ENCODE results near the gene CD101.

Gene CD101

DNA sequence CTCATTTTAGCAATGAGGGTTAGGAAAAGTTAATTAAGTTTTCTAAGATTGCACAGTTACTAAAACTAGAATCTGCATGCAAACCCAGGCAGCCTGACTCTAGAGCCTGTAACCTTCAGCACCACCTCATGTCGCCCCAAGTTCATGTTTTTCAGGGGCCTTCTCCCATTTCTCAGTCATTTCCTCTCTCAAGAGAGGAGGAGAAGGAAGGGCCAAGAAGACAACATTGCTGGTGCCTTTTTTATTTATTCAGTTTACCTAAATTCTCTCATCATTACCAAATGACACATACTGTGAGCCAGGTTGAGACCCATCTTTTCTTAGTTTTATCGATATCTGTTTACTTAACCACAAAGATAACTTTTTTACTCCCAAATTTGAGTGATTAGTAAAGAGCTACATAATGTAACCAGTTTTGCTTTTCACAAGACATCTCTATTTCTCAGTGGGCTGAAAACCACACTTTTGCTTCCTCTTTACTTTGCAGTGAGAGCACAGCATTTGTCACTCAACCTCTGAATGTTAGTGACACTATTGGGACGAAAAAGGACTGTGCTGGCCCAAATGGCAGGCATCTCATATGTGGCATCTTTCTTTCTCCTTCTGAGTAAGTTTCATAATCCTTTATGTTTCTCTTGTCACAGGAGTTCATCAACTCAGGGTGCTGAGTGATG is at the start of gene CD101:
CD101 (plus strand) TSS at position 507 of the 674 bp plus-strand sequence; CDS start at position 565, 58 bp downstream.
- TF ChIP-seq, protein P1, sequence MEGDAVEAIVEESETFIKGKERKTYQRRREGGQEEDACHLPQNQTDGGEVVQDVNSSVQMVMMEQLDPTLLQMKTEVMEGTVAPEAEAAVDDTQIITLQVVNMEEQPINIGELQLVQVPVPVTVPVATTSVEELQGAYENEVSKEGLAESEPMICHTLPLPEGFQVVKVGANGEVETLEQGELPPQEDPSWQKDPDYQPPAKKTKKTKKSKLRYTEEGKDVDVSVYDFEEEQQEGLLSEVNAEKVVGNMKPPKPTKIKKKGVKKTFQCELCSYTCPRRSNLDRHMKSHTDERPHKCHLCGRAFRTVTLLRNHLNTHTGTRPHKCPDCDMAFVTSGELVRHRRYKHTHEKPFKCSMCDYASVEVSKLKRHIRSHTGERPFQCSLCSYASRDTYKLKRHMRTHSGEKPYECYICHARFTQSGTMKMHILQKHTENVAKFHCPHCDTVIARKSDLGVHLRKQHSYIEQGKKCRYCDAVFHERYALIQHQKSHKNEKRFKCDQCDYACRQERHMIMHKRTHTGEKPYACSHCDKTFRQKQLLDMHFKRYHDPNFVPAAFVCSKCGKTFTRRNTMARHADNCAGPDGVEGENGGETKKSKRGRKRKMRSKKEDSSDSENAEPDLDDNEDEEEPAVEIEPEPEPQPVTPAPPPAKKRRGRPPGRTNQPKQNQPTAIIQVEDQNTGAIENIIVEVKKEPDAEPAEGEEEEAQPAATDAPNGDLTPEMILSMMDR (IDR thresholded peaks at IDR 0.05), result no peak
- Histone ChIP-seq H3K9me3 (no peaks in the 10 kb centered on the region), H3K36me3 (no peaks in the 10 kb centered on the region), H3K4me3 (no peak within 1 kb of the TSS), H3K4me1 (no peaks in the 10 kb centered on the region), H3K27me3 (no peaks in the 10 kb centered on the region), H3K27ac (no peak within 1 kb of the TSS)
- no peak for DNase-seq
- intact Hi-C loops (cut with DNase I; ENCODE audit: low total_unique reads), result no loop called here

DNA sequence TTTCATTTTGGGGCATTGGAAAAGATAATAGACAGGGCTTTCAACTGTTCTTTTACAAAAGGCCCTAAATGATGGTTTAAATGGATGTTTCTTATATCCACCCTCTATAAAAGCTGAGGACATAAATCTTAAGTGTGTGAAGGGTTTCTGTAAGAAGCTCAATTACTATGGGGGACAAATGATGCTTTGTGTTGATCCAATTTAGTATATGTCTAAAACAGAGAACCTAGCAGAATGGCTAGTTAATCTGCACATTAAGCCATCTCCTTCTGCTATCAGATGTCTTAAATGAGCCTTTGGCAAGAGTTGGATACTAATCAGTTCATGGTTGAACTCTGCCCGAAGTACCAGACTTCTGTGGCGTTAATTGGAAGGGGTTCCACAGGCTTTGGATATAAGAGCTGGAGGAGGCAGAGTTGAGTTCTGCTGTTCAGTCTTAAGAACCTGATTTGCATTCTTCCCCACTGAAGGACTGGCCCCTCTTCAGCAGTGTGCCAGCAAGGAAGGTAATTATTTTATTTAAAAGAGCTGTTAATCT is 48.8 kb upstream of the CD101 start:
- intact Hi-C loops (cut with DNase I; ENCODE audit: low total_unique reads), result no loop called here
- no peak overlapping the region for H3K27ac ChIP-seq
- peaks cover 0 to 7% (median 0%) of the 10 kb centered on the region in 3 donors for H3K36me3 ChIP-seq
- no peak for DNase-seq
- H3K9me3 ChIP-seq, result no peaks in the 10 kb centered on the region
- TF ChIP-seq, protein P1 (IDR thresholded peaks at IDR 0.05), result no peak
- no peak overlapping the region for H3K4me3 ChIP-seq
- no peaks in the 10 kb centered on the region for H3K27me3 ChIP-seq
- H3K4me1 ChIP-seq, result peaks cover 0 to 5% (median 0%) of the 10 kb centered on the region in 4 donors

GRCh38 chr1:116954440-116954839 is 47.1 kb upstream of the CD101 start:
- Histone ChIP-seq H3K27ac (no peak overlapping the region), H3K9me3 (no peaks in the 10 kb centered on the region), H3K4me3 (no peak overlapping the region), H3K36me3 (peaks cover 0 to 3% (median 0%) of the 10 kb centered on the region in 3 donors), H3K4me1 (peaks cover 0 to 5% (median 0%) of the 10 kb centered on the region in 4 donors), H3K27me3 (no peaks in the 10 kb centered on the region)
- TF ChIP-seq, protein P1 (IDR thresholded peaks at IDR 0.05), result no peak
- DNase-seq, result peak in 1 of 2 donors; percentile 55
- intact Hi-C loops (cut with DNase I; ENCODE audit: low total_unique reads), result no loop called here

DNA sequence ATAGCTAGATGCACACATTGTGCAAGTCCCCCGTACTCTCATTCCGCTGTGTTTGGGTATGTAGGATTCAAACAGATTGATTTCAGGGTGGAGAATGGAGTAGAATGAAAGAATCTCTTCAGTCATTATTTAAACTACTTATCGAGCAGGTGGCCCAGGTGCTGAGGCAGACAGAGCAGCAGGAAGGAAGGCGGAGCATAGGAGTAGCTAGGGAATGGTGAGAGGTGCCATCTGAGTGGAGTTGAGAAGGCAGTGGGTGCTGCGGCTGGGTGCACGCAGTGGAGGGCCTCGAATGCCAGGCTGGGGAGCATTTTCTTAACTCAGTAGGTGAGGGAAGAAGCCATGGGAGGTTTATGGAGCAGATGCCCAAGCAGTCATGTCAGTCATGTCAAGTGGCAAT is 45.2 kb upstream of the CD101 start:
- no peak for DNase-seq
- no peaks in the 10 kb centered on the region for H3K9me3 ChIP-seq
- peaks cover 0 to 2% (median 0%) of the 10 kb centered on the region in 3 donors for H3K36me3 ChIP-seq
- no peaks in the 10 kb centered on the region for H3K27me3 ChIP-seq
- H3K4me1 ChIP-seq, result no peaks in the 10 kb centered on the region
- H3K27ac ChIP-seq, result no peak overlapping the region
- TF ChIP-seq, protein P1 (IDR thresholded peaks at IDR 0.05), result no peak
- intact Hi-C loops (cut with DNase I; ENCODE audit: low total_unique reads), result no loop called here
- H3K4me3 ChIP-seq, result no peak overlapping the region

DNA sequence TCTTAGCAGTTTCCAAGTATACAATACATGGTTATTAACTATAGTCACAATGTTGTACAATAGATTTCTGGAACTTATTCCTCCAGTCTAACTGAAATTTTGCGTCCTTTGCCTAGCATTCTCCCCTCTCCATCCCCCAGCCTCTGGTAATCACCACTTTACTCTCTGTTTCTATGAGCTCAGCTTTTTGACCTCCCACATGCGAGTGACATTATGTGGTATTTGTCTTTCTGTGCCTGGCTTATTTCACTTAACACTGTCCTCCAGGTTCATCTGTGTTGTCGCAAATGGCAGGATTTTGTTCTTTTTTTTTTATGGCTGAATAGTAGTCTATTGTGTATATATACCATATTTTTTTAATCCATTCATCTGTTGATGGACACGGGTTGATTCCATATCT is 43.9 kb upstream of the CD101 start:
- TF ChIP-seq, protein P1 (IDR thresholded peaks at IDR 0.05), result no peak
- no peak for DNase-seq
- peaks cover 0 to 15% (median 0%) of the 10 kb centered on the region in 3 donors for H3K36me3 ChIP-seq
- H3K27ac ChIP-seq, result no peak overlapping the region
- no peak overlapping the region for H3K4me3 ChIP-seq
- H3K4me1 ChIP-seq, result no peaks in the 10 kb centered on the region
- intact Hi-C loops (cut with DNase I; ENCODE audit: low total_unique reads), result no loop called here
- no peaks in the 10 kb centered on the region for H3K9me3 ChIP-seq
- H3K27me3 ChIP-seq, result no peaks in the 10 kb centered on the region
